SK-N-MC (cell line): ENCODE data around the gene SCLT1.

Source experiments
- DNase-seq: peaks from one replicate; pipeline ENCODE4 v3.0.0-alpha.2; 2011; ENCODE audit warnings: low read depth, low spot score
- H3K27ac ChIP-seq: fragments of 200-600 bp; sonication (generic); 2 replicates; pipeline ENCODE4 v1.5.1; 2016; ENCODE audit warnings: mixed run types
- H3K36me3 ChIP-seq: fragments of 200-600 bp; sonication (generic); 2 replicates; pipeline ENCODE4 v1.6.1; 2017; ENCODE audit warnings: antibody characterized with exemption, low read length, mixed read lengths; ENCODE audit not compliant: insufficient read depth
- H3K4me3 ChIP-seq: fragments of 200-600 bp; sonication (generic); 2 replicates; pipeline ENCODE4 v1.5.1; 2016
- H3K9ac ChIP-seq: fragments of 200-600 bp; sonication (generic); 2 replicates; pipeline ENCODE4 v1.8.0; 2017; ENCODE audit warnings: mixed run types, mixed read lengths; ENCODE audit not compliant: insufficient read length
- H3K9me3 ChIP-seq: fragments of 200-600 bp; sonication (generic); 2 replicates; pipeline ENCODE4 v1.6.1; 2017; ENCODE audit warnings: low read depth, mild to moderate bottlenecking, antibody characterized with exemption, low read length, moderate library complexity, mixed read lengths
- EZH2 ChIP-seq: fragments of 200-600 bp; sonication (generic); IDR thresholded peaks from one replicate; pipeline ENCODE4 v1.6.1; 2017; ENCODE audit warnings: antibody characterized with exemption
- FOXP2 ChIP-seq: optimal IDR thresholded peaks from 2 replicates; pipeline ENCODE3; 2011; ENCODE audit warnings: mild to moderate bottlenecking, moderate library complexity; ENCODE audit not compliant: insufficient read depth; ENCODE audit errors: extremely low read length, control extremely low read depth
- POLR2AphosphoS5 ChIP-seq: IDR thresholded peaks from 2 replicates; pipeline ENCODE4 v1.6.1; 2012; ENCODE audit warnings: mild to moderate bottlenecking, low read depth, low read length, borderline replicate concordance

The SCLT1 gene

GRCh38 chr4:128841402-128841801, 251.9 kb downstream of the SCLT1 start:
- peaks cover 34% of the 10 kb centered on the region for H3K36me3 ChIP-seq
- H3K9ac ChIP-seq, result no peak overlapping the region
- TF ChIP-seq FOXP2, result no peak
- no peak for TF ChIP-seq POLR2AphosphoS5
- TF ChIP-seq EZH2, result no peak
- no peaks in the 10 kb centered on the region for H3K9me3 ChIP-seq
- DNase-seq, result no peak
- H3K4me3 ChIP-seq, result no peak overlapping the region
- no peak overlapping the region for H3K27ac ChIP-seq

- TF ChIP-seq FOXP2 (no peak), EZH2 (no peak), POLR2AphosphoS5 (no peak)
- Histone ChIP-seq H3K9me3 (no peaks in the 10 kb centered on the region), H3K27ac (no peak overlapping the region), H3K4me3 (no peak overlapping the region), H3K9ac (no peak overlapping the region), H3K36me3 (peaks cover 28% of the 10 kb centered on the region)
- no peak for DNase-seq
Observed at GRCh38 chr4:128840711-128841318, 252.5 kb downstream of the SCLT1 start.

GRCh38 chr4:128837679-128838078, 255.7 kb downstream of the SCLT1 start:
- H3K36me3 ChIP-seq, result peaks cover 23% of the 10 kb centered on the region
- H3K9ac ChIP-seq, result no peak overlapping the region
- no peaks in the 10 kb centered on the region for H3K9me3 ChIP-seq
- no peak for DNase-seq
- TF ChIP-seq POLR2AphosphoS5, result no peak
- TF ChIP-seq EZH2, result no peak
- no peak for TF ChIP-seq FOXP2
- no peak overlapping the region for H3K4me3 ChIP-seq
- H3K27ac ChIP-seq, result no peak overlapping the region

- H3K9me3 ChIP-seq, result no peaks in the 10 kb centered on the region
- H3K9ac ChIP-seq, result no peak overlapping the region
- TF ChIP-seq EZH2, result no peak
- no peak overlapping the region for H3K27ac ChIP-seq
- H3K36me3 ChIP-seq, result peaks cover 24% of the 10 kb centered on the region
- no peak overlapping the region for H3K4me3 ChIP-seq
- no peak for DNase-seq
Observed at GRCh38 chr4:128837198-128837597, 256.1 kb downstream of the SCLT1 start.

- TF ChIP-seq EZH2 (no peak), POLR2AphosphoS5 (no peak), FOXP2 (no peak)
- Histone ChIP-seq H3K9ac (no peak overlapping the region), H3K9me3 (no peaks in the 10 kb centered on the region), H3K4me3 (no peak overlapping the region), H3K36me3 (peaks cover 21% of the 10 kb centered on the region), H3K27ac (no peak overlapping the region)
- no peak for DNase-seq
Observed at GRCh38 chr4:128835498-128836222, 257.7 kb downstream of the SCLT1 start.
